LNCaP clone FGC (cell line): ENCODE data around the gene GALNTL6.

Experiments used
- DNase-seq: peaks from one replicate; pipeline ENCODE4 v3.0.0-alpha.2; 2011; ENCODE audit warnings: low read depth
- H3K4me3 ChIP-seq: 2 replicates; pipeline ENCODE4 v1.5.1; 2011; ENCODE audit warnings: mild to moderate bottlenecking, low read depth, low read length, control low read depth
- CTCF ChIP-seq: IDR thresholded peaks from 2 replicates; pipeline ENCODE4 v1.5.1; 2012; ENCODE audit warnings: mild to moderate bottlenecking; ENCODE audit not compliant: control insufficient read depth, insufficient read depth; ENCODE audit errors: extremely low read depth

GALNTL6 gene

GRCh38 chr4:171920901-171921300 is 107.7 kb downstream of the GALNTL6 start:
- no peak overlapping the region for H3K4me3 ChIP-seq
- no peak for TF ChIP-seq CTCF
- no peak for DNase-seq

DNA sequence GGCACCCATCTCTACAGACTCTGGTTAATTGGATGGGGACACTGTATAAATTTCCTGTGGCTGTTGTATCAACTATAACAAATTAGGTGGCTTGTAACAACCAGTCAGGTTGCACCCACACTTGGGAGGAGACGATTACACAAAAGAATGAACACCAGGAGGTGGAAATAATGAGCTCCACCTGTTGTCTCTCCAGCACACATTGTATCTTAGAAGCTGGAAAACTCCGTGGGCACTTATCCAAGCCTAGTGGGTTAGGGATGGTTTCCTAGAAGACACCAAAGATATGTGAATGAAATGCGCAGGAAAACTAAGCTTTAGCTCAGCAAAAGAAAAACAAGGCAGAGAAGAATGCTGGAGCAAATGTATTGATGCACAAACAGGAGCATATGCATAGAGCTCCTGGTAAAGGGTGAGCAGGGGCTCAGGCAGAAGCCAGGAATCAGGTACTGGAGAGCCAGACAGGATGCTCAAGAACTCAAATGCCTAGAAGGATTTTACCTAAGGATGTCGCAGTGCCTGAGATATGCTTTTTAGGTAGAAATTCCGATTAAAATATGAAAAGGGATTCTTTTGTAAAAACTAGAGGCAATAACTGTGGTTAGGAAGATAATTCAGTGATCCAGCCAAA is 111.7 kb downstream of the GALNTL6 start:
- no peak overlapping the region for H3K4me3 ChIP-seq
- TF ChIP-seq CTCF = no peak
- DNase-seq = no peak

- DNase-seq = no peak
- no peak for TF ChIP-seq CTCF
- H3K4me3 ChIP-seq = no peak overlapping the region
These were observed 115.1 kb downstream of the GALNTL6 start for GRCh38 chr4:171928336-171928735.

DNA sequence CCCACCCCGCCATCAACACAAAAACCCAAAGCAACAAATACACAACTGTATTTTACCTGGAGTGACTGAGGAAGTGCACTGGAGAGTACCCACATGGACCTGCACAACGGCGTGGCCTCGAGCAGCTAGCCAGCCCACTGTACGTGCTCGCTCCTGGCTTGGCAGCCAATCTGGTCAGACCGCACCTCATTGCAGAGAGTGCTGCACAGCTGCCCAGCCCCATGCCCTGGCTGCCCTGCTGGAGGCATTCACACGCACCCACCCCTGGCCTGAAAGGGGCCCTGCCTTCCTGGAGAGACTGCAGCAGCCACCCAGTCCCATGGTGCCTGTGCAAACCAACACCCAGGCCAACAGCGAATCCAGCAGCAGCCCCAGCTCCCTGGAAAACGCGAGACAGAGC is 116.3 kb downstream of the GALNTL6 start:
- TF ChIP-seq CTCF = no peak
- DNase-seq = no peak

GRCh38 chr4:171929907-171930306 is 116.7 kb downstream of the GALNTL6 start:
- no peak overlapping the region for H3K4me3 ChIP-seq
- DNase-seq = no peak
- no peak for TF ChIP-seq CTCF

More for the DNA sequence above, 116.3 kb downstream of the GALNTL6 start:
- H3K4me3 ChIP-seq = no peak overlapping the region

- DNase-seq = no peak
- no peak overlapping the region for H3K4me3 ChIP-seq
- no peak for TF ChIP-seq CTCF
These were observed 119.0 kb downstream of the GALNTL6 start for GRCh38 chr4:171932238-171932637.

DNA sequence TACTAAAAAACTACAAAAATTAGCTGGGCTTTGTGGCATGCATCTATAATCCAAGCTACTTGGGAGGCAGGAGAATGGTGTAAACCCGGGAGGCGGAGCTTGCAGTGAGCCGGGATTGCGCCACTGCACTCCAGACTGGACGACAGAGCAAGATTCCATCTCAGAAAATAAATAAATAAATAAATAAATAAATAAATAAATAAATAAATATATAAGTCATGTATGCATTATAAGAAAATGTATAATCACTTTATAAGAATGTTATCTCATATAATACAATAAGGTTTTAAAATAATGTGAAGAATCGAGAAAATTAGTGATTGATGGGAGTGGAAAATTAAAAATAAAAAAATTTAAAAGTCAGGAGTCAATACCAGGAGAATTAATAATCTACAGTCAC is 127.5 kb downstream of the GALNTL6 start:
- no peak overlapping the region for H3K4me3 ChIP-seq
- DNase-seq = no peak
- no peak for TF ChIP-seq CTCF
